RWPE2 (cell line): ENCODE data around the gene WNT9A.

Source experiments
- ATAC-seq: fragments of 200-7000 bp; cut with Tn5 transposase; 3 replicates; pipeline ENCODE4 v1.9.1; 2021; ENCODE audit warnings: low read depth
- DNase-seq: peaks from one replicate; pipeline ENCODE4 v3.0.0-alpha.2; 2020; ENCODE audit warnings: low spot score
- H3K27ac ChIP-seq: fragments of 450-650 bp; 2 replicates; pipeline ENCODE4 v1.5.1; 2017; ENCODE audit warnings: mild to moderate bottlenecking; ENCODE audit not compliant: poor library complexity, severe bottlenecking
- H3K27me3 ChIP-seq: fragments of 250-450 bp; sonication (Bioruptor Pico); 2 replicates; pipeline ENCODE4 v1.5.1; 2021; ENCODE audit warnings: mild to moderate bottlenecking, moderate library complexity; ENCODE audit not compliant: insufficient read depth, poor library complexity, severe bottlenecking
- H3K36me3 ChIP-seq: fragments of 250-450 bp; sonication (Bioruptor Pico); 2 replicates; pipeline ENCODE4 v1.5.1; 2020; ENCODE audit warnings: low read depth, mild to moderate bottlenecking, moderate library complexity
- H3K4me1 ChIP-seq: fragments of 250-450 bp; sonication (Bioruptor Pico); 2 replicates; pipeline ENCODE4 v1.5.1; 2021; ENCODE audit warnings: mild to moderate bottlenecking, moderate library complexity; ENCODE audit not compliant: insufficient read depth, poor library complexity, severe bottlenecking
- H3K4me3 ChIP-seq: fragments of 250-450 bp; sonication (Bioruptor Pico); 2 replicates; pipeline ENCODE4 v1.5.1; 2021; ENCODE audit warnings: mild to moderate bottlenecking, moderate library complexity; ENCODE audit not compliant: severe bottlenecking
- H3K9me3 ChIP-seq: fragments of 250-450 bp; sonication (Bioruptor Pico); 2 replicates; pipeline ENCODE4 v1.5.1; 2021; ENCODE audit warnings: mild to moderate bottlenecking, moderate library complexity; ENCODE audit not compliant: severe bottlenecking
- CTCF ChIP-seq: fragments of 450-650 bp; IDR thresholded peaks from one replicate; pipeline ENCODE4 v1.5.1; 2017; ENCODE audit warnings: mild to moderate bottlenecking, moderate library complexity; ENCODE audit not compliant: poor library complexity, severe bottlenecking

WNT9A gene

DNA sequence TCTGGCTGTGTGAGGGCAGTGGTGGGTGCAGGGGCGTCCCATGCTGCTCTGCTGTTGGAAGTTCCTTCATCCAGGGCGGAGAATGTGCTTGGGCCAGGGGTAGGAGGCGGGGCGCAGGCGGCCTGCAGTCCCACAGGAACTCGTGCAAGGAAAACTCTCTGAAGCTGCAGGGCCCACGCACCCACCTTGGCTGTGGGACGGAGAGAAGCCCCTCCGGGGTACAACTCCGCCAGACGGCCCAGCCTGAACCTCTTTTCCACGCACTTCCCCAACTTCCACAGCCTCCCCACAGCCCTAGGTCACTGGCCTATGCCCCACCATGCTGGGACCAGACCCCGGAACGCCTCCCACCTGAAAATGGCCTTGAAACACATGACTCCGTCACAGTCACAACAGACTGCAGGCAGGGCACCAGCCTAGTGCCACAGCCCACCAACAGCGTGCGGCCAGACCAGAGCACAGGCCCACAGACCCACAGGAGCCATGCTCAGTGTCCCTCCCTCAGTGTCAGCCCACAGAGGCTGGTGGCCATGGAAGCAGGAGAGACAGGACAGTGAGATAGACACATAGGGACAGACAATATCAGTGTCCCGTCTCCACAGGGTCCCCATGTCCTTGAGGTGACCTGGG, 47.8 kb downstream of the WNT9A start:
- no peak for ATAC-seq
- Histone ChIP-seq H3K4me3 (no peak overlapping the region), H3K4me1 (no peaks in the 10 kb centered on the region), H3K36me3 (no peaks in the 10 kb centered on the region), H3K9me3 (no peaks in the 10 kb centered on the region), H3K27me3 (no peaks in the 10 kb centered on the region), H3K27ac (no peak overlapping the region)
- no peak for TF ChIP-seq CTCF
- DNase-seq = no peak

DNA sequence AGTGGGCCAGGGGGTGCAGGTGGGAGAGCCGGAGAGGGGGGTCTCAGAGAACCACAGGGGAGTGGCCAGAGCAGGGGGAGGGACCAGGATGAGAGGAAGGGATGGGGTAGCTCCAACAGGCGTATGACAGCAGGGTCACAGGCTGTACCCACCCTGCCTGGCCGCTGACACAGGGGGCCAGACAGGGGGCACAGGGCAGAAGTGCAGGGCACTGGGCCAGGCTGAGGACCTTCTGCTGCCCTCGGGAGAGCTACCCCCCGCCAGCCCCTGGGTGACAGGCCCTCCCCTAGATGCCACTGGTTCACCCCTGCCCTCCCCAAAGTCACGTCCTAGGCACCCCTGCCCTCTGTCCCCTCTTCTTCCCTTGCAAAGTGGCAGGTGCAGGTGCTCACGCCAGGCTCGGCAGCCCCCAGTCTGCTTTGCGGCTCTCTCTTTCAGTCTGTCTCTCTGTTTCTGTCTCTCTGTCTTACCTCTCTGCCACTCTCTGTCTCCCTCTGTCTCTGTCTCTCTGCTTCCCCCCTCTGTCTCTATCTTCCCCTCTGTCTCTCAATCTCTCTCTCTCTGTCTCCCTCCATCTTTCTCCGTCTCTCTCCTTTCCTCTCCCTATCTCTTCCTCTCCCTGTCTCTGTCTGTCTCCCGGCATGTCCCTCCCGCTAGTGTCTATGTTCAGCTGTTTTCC, 48.5 kb downstream of the WNT9A start:
- H3K36me3 ChIP-seq = no peaks in the 10 kb centered on the region
- no peaks in the 10 kb centered on the region for H3K9me3 ChIP-seq
- no peak overlapping the region for H3K4me3 ChIP-seq
- ATAC-seq (no peak), DNase-seq (peak; percentile 15)
- TF ChIP-seq CTCF = no peak
- no peak overlapping the region for H3K27ac ChIP-seq
- H3K27me3 ChIP-seq = no peaks in the 10 kb centered on the region
- H3K4me1 ChIP-seq = no peaks in the 10 kb centered on the region

DNA sequence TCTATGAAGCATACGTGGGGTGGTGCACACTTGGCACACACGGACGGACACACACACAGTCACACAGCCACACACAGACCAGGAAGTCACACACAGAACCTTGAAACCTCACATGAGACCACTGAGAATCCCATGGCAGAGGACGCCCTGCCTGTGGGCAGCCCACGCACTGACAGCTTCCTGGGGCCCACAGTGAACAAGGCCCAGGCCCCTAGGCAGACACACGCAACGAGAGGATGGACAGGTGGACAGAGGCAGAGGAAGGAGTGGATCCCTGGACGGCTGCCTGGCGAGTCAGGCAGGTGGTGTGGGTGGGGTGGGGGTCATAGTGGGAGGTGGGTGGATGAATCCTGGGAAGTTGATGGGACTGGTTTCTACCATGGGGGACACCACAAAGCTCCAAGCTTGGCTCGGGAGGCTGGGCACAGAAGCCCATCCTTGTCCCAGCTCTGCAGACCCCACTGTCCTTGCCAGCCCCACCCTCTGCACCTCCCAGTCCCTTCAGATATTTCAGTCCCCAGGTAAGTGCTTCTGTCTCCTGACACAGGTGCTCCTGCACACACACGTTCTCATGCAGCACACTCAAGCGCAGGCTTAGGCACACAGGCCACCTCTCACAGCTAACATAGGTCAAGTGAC, 49.1 kb downstream of the WNT9A start:
- Histone ChIP-seq H3K4me1 (no peaks in the 10 kb centered on the region), H3K4me3 (no peak overlapping the region), H3K27ac (no peak overlapping the region), H3K36me3 (no peaks in the 10 kb centered on the region), H3K9me3 (no peaks in the 10 kb centered on the region), H3K27me3 (no peaks in the 10 kb centered on the region)
- DNase-seq (peak; percentile 19), ATAC-seq (no peak)
- no peak for TF ChIP-seq CTCF

- Histone ChIP-seq H3K27me3 (no peaks in the 10 kb centered on the region), H3K36me3 (no peaks in the 10 kb centered on the region), H3K27ac (no peak overlapping the region), H3K4me1 (no peaks in the 10 kb centered on the region), H3K9me3 (no peaks in the 10 kb centered on the region), H3K4me3 (no peak overlapping the region)
- DNase-seq = peak; percentile 11
- no peak for ATAC-seq
- no peak for TF ChIP-seq CTCF
Observed at GRCh38 chr1:227897704-227898438, 49.9 kb downstream of the WNT9A start.
